Neutrophil (primary cell): ENCODE data around the gene TAS1R1.

Experiments used
- H3K27ac ChIP-seq: fragments of 200-600 bp; sonication (generic); 2 replicates; pipeline ENCODE4 v1.5.1; 2016; ENCODE audit warnings: mild to moderate bottlenecking, moderate library complexity
- H3K27me3 ChIP-seq: fragments of 200-600 bp; sonication (generic); 2 replicates; pipeline ENCODE4 v1.6.0; 2016; ENCODE audit warnings: mild to moderate bottlenecking
- H3K36me3 ChIP-seq: fragments of 200-600 bp; sonication (generic); 2 replicates; pipeline ENCODE4 v1.5.1; 2017
- H3K4me1 ChIP-seq, 2 experiments: fragments of 200-600 bp in 1 of 2; sonication (generic) in 1 of 2; 1 replicate in 1 of 2; 2 replicates in 1 of 2; pipeline versions ENCODE4 v1.5.1 to v1.6.1; 2013 to 2016; ENCODE audit warnings: low read depth in 1 of 2, low read length in 1 of 2, mild to moderate bottlenecking in 1 of 2, moderate library complexity in 1 of 2; ENCODE audit not compliant: control insufficient read depth in 1 of 2, insufficient read depth in 1 of 2
- H3K4me3 ChIP-seq, 2 experiments: fragments of 200-600 bp in 1 of 2; sonication (generic) in 1 of 2; 1 replicate in 1 of 2; 2 replicates in 1 of 2; pipeline ENCODE4 v1.5.1; 2013 to 2016; ENCODE audit warnings: low read depth in 1 of 2, low read length in 1 of 2, mild to moderate bottlenecking in 1 of 2, moderate library complexity in 1 of 2
- H3K9me3 ChIP-seq: fragments of 200-600 bp; sonication (generic); 2 replicates; pipeline ENCODE4 v1.5.1; 2016
- TF ChIP-seq, protein P1 (sequence below): fragments of 200-600 bp; sonication (generic); IDR thresholded peaks from 2 replicates; pipeline ENCODE4 v1.5.1; 2016; ENCODE audit warnings: antibody characterized with exemption

Gene TAS1R1

DNA sequence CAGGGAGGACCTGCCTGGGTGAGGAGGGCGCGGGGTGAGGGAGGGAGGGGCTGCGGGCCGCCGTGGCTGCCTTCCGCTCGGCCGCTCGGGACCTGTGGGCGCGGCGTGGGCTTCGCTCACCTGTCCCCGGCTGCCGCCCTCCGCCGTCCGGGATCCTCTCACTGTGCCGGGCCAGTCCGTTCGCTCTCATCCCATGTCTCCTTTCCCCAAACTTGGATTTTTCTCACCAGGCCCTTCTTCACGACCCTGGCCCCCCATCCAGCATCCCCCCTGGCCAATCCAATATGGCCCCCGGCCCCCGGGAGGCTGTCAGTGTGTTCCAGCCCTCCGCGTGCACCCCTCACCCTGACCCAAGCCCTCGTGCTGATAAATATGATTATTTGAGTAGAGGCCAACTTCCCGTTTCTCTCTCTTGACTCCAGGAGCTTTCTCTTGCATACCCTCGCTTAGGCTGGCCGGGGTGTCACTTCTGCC lies 25.0 kb downstream of the TAS1R1 start:
- TF ChIP-seq, protein P1, sequence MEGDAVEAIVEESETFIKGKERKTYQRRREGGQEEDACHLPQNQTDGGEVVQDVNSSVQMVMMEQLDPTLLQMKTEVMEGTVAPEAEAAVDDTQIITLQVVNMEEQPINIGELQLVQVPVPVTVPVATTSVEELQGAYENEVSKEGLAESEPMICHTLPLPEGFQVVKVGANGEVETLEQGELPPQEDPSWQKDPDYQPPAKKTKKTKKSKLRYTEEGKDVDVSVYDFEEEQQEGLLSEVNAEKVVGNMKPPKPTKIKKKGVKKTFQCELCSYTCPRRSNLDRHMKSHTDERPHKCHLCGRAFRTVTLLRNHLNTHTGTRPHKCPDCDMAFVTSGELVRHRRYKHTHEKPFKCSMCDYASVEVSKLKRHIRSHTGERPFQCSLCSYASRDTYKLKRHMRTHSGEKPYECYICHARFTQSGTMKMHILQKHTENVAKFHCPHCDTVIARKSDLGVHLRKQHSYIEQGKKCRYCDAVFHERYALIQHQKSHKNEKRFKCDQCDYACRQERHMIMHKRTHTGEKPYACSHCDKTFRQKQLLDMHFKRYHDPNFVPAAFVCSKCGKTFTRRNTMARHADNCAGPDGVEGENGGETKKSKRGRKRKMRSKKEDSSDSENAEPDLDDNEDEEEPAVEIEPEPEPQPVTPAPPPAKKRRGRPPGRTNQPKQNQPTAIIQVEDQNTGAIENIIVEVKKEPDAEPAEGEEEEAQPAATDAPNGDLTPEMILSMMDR = peak; percentile 9
- H3K9me3 ChIP-seq = no peaks in the 10 kb centered on the region
- H3K4me3 ChIP-seq = peak overlapping the region; percentile 83 to 88

DNA sequence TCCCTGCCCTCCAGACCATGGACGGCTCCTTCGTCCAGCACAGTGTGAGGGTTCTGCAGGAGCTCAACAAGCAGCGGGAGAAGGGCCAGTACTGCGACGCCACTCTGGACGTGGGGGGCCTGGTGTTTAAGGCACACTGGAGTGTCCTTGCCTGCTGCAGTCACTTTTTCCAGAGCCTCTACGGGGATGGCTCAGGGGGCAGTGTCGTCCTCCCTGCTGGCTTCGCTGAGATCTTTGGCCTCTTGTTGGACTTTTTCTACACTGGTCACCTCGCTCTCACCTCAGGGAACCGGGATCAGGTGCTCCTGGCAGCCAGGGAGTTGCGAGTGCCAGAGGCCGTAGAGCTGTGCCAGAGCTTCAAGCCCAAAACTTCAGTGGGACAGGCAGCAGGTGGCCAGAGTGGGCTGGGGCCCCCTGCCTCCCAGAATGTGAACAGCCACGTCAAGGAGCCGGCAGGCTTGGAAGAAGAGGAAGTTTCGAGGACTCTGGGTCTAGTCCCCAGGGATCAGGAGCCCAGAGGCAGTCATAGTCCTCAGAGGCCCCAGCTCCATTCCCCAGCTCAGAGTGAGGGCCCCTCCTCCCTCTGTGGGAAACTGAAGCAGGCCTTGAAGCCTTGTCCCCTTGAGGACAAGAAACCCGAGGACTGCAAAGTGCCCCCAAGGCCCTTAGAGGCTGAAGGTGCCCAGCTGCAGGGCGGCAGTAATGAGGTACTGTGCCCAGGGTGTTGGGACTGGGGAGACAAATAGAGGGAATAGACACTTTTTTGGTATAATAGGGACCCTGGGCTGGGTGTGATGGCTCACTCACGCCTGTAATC lies 25.7 kb downstream of the TAS1R1 start:
- Histone ChIP-seq H3K27me3 (no peaks in the 10 kb centered on the region), H3K27ac (peak overlapping the region; percentile 93), H3K4me3 (peak overlapping the region; percentile 83 to 88), H3K36me3 (peaks cover 18% of the 10 kb centered on the region), H3K4me1 (peaks cover 38 to 42% of the 10 kb centered on the region in 2 experiments), H3K9me3 (no peaks in the 10 kb centered on the region)
- TF ChIP-seq, protein P1 = no peak

More for the DNA sequence above, 25.0 kb downstream of the TAS1R1 start:
- Histone ChIP-seq H3K36me3 (peaks cover 12% of the 10 kb centered on the region), H3K27me3 (no peaks in the 10 kb centered on the region), H3K27ac (peak overlapping the region; percentile 93), H3K4me1 (peaks cover 38 to 42% of the 10 kb centered on the region in 2 experiments)

DNA sequence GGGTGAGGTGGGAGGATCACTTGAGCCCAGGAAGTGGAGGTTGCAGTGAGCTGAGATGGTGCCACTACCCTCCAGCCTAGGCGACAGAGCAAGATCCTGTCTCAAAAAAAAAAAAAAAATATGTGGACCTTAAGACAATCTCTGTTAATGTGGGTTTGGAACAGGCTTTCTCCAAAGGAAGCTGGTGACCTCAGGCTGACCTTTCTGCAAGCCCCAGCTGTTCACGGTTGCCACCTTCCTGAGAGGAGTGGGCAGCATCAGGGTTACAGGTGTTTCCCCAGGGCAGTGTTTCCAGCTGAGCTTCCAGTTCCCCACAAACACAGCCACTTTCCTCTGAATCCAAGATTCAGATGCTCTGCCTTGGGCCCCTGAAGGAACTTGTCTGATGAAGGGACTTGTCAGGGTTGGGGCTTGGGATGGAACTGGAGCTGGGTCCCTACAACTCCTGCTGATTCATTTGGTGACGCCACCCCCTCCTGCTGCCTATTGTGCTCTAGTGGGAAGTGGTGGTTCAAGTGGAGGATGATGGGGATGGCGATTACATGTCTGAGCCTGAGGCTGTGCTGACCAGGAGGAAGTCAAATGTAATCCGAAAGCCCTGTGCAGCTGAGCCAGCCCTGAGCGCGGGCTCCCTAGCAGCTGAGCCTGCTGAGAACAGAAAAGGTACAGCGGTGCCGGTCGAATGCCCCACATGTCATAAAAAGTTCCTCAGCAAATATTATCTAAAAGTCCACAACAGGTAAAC lies 26.6 kb downstream of the TAS1R1 start:
- Histone ChIP-seq H3K4me1 (peaks cover 38 to 42% of the 10 kb centered on the region in 2 experiments), H3K27ac (peak overlapping the region; percentile 93), H3K27me3 (no peaks in the 10 kb centered on the region), H3K4me3 (peak overlapping the region; percentile 83 to 88), H3K36me3 (peaks cover 27% of the 10 kb centered on the region), H3K9me3 (no peaks in the 10 kb centered on the region)
- TF ChIP-seq, protein P1 = no peak

DNA sequence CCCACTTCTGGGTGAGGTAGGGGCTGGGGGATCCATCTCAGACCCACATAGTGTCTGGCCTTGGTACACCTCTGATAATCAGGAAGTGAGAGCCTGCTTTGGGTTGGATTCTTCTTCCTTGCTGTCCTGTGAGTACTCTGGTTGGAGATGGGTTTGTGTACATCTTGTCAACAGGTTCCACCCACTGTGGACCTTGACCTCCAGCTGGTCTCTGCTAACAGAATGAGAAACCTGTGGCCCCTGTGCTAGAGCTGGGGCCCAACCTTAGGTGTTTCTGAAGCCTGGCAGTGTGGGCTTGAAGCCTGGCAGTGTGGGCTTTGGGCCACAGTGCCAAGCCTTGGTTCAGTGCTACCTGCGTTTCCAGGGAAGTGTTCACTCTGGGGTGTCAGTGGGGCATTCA lies 27.3 kb downstream of the TAS1R1 start:
- Histone ChIP-seq H3K9me3 (no peaks in the 10 kb centered on the region), H3K27ac (peak overlapping the region; percentile 93), H3K4me3 (peak overlapping the region; percentile 83 to 88), H3K27me3 (no peaks in the 10 kb centered on the region), H3K36me3 (peaks cover 34% of the 10 kb centered on the region), H3K4me1 (peaks cover 38 to 42% of the 10 kb centered on the region in 2 experiments)
- TF ChIP-seq, protein P1 = no peak

DNA sequence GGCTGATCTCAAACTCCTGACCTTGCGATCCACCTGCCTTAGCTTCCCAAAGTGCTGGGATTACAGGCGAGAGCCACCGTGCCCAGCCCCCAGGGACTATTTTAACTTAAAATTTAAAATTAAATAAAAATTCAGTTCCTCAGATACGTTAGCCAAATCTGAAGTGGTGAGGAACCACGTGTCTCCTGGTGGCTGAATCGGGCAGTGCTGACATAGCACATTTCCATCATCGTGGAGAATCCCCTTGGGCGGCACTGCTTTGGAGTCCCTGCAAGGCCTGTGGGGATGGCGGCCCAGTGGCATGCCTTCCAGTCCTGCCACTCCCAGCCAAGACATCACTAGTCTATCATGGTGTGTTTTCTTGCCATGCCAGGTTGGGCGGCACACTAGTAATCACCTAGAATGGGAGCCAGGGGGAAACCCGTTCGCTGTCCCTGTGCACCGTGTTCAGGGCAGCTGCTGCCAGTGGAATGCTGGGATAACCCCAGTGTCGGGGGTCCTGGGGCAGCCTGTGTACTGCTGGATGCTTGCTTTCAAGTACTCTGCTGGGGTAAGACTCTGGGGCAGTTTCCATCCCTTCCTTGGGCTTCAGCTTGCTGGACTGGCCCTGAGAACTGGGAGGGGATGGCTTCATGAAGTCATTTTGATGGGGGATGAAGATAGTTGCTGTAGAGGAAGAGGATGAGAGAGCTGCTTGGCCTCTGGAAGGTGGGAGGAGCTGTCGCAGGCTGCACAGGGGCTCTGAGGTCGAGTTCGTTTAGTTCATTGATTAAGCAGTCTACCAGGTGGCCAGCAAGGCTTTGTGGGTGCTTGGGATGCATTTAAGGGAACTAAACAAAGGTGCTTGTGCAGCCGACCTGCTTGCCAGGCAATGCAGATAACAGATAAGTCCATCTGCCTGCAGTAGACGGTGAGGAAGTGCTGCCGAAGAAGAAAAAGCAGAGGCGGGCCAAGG lies 29.3 kb downstream of the TAS1R1 start:
- Histone ChIP-seq H3K4me1 (peaks cover 36 to 42% of the 10 kb centered on the region in 2 experiments), H3K27ac (peak overlapping the region; percentile 44), H3K36me3 (peaks cover 54% of the 10 kb centered on the region), H3K27me3 (no peaks in the 10 kb centered on the region), H3K9me3 (no peaks in the 10 kb centered on the region), H3K4me3 (no peak overlapping the region)
- TF ChIP-seq, protein P1 = no peak
